Measurements from ENCODE around the gene CACNA1B.

The CACNA1B gene

GRCh38 chr9:137989999-137990715 lies 112.6 kb downstream of the CACNA1B start:
- Histone ChIP-seq H3K4me1 (ENCODE audit: control insufficient read depth, insufficient read depth, low read length, poor library complexity, severe bottlenecking) (no peaks in the 10 kb centered on the region), H3K4me3 (ENCODE audit: insufficient read depth, low read depth, low read length, poor library complexity, severe bottlenecking) (no peak overlapping the region), H3K27ac (ENCODE audit: insufficient read depth, low read length, poor library complexity, severe bottlenecking) (no peak overlapping the region), H3K27me3 (replicated peaks; ENCODE audit: control insufficient read depth, insufficient read depth, low read length, poor library complexity, severe bottlenecking) (no peaks in the 10 kb centered on the region), H3K9me3 (ENCODE audit: control insufficient read depth, low read length) (no peaks in the 10 kb centered on the region), H3K36me3 (ENCODE audit: control insufficient read depth, insufficient read depth, low read length) (no peaks in the 10 kb centered on the region)
- DNase-seq: no peak

GRCh38 chr9:138003485-138004190 lies 126.1 kb downstream of the CACNA1B start:
- Histone ChIP-seq H3K4me1 (ENCODE audit: control insufficient read depth, insufficient read depth, low read length, poor library complexity, severe bottlenecking) (no peaks in the 10 kb centered on the region), H3K9me3 (ENCODE audit: control insufficient read depth, low read length) (no peaks in the 10 kb centered on the region), H3K36me3 (ENCODE audit: control insufficient read depth, insufficient read depth, low read length) (no peaks in the 10 kb centered on the region), H3K4me3 (ENCODE audit: insufficient read depth, low read depth, low read length, poor library complexity, severe bottlenecking) (no peak overlapping the region), H3K27me3 (replicated peaks; ENCODE audit: control insufficient read depth, insufficient read depth, low read length, poor library complexity, severe bottlenecking) (no peaks in the 10 kb centered on the region), H3K27ac (ENCODE audit: insufficient read depth, low read length, poor library complexity, severe bottlenecking) (no peak overlapping the region)
- no peak for DNase-seq

- H3K4me3 ChIP-seq (ENCODE audit: insufficient read depth, low read depth, low read length, poor library complexity, severe bottlenecking): no peak overlapping the region
- H3K36me3 ChIP-seq (ENCODE audit: control insufficient read depth, insufficient read depth, low read length): no peaks in the 10 kb centered on the region
- no peak for DNase-seq
- no peaks in the 10 kb centered on the region for H3K27me3 ChIP-seq (replicated peaks; ENCODE audit: control insufficient read depth, insufficient read depth, low read length, poor library complexity, severe bottlenecking)
- no peaks in the 10 kb centered on the region for H3K4me1 ChIP-seq (ENCODE audit: control insufficient read depth, insufficient read depth, low read length, poor library complexity, severe bottlenecking)
- H3K27ac ChIP-seq (ENCODE audit: insufficient read depth, low read length, poor library complexity, severe bottlenecking): no peak overlapping the region
- no peaks in the 10 kb centered on the region for H3K9me3 ChIP-seq (ENCODE audit: control insufficient read depth, low read length)
Observed at GRCh38 chr9:138006576-138007233, 129.1 kb downstream of the CACNA1B start.

GRCh38 chr9:138007566-138007917 lies 130.0 kb downstream of the CACNA1B start:
- DNase-seq: no peak
- Histone ChIP-seq H3K27me3 (replicated peaks; ENCODE audit: control insufficient read depth, insufficient read depth, low read length, poor library complexity, severe bottlenecking) (no peaks in the 10 kb centered on the region), H3K4me1 (ENCODE audit: control insufficient read depth, insufficient read depth, low read length, poor library complexity, severe bottlenecking) (no peaks in the 10 kb centered on the region), H3K9me3 (ENCODE audit: control insufficient read depth, low read length) (no peaks in the 10 kb centered on the region), H3K27ac (ENCODE audit: insufficient read depth, low read length, poor library complexity, severe bottlenecking) (no peak overlapping the region), H3K36me3 (ENCODE audit: control insufficient read depth, insufficient read depth, low read length) (no peaks in the 10 kb centered on the region), H3K4me3 (ENCODE audit: insufficient read depth, low read depth, low read length, poor library complexity, severe bottlenecking) (no peak overlapping the region)

GRCh38 chr9:138007918-138008841 lies 130.6 kb downstream of the CACNA1B start:
- no peaks in the 10 kb centered on the region for H3K9me3 ChIP-seq (ENCODE audit: control insufficient read depth, low read length)
- DNase-seq: no peak
- H3K36me3 ChIP-seq (ENCODE audit: control insufficient read depth, insufficient read depth, low read length): no peaks in the 10 kb centered on the region
- no peak overlapping the region for H3K27ac ChIP-seq (ENCODE audit: insufficient read depth, low read length, poor library complexity, severe bottlenecking)
- no peaks in the 10 kb centered on the region for H3K27me3 ChIP-seq (replicated peaks; ENCODE audit: control insufficient read depth, insufficient read depth, low read length, poor library complexity, severe bottlenecking)
- H3K4me3 ChIP-seq (ENCODE audit: insufficient read depth, low read depth, low read length, poor library complexity, severe bottlenecking): no peak overlapping the region
- H3K4me1 ChIP-seq (ENCODE audit: control insufficient read depth, insufficient read depth, low read length, poor library complexity, severe bottlenecking): no peaks in the 10 kb centered on the region

- H3K4me3 ChIP-seq (ENCODE audit: insufficient read depth, low read depth, low read length, poor library complexity, severe bottlenecking): no peak overlapping the region
- H3K27me3 ChIP-seq (replicated peaks; ENCODE audit: control insufficient read depth, insufficient read depth, low read length, poor library complexity, severe bottlenecking): no peaks in the 10 kb centered on the region
- H3K9me3 ChIP-seq (ENCODE audit: control insufficient read depth, low read length): no peaks in the 10 kb centered on the region
- no peak overlapping the region for H3K27ac ChIP-seq (ENCODE audit: insufficient read depth, low read length, poor library complexity, severe bottlenecking)
- H3K36me3 ChIP-seq (ENCODE audit: control insufficient read depth, insufficient read depth, low read length): no peaks in the 10 kb centered on the region
- DNase-seq: no peak
- H3K4me1 ChIP-seq (ENCODE audit: control insufficient read depth, insufficient read depth, low read length, poor library complexity, severe bottlenecking): no peaks in the 10 kb centered on the region
Observed at GRCh38 chr9:138009016-138009802, 131.6 kb downstream of the CACNA1B start.

- DNase-seq: no peak
- Histone ChIP-seq H3K4me1 (ENCODE audit: control insufficient read depth, insufficient read depth, low read length, poor library complexity, severe bottlenecking) (no peaks in the 10 kb centered on the region), H3K27ac (ENCODE audit: insufficient read depth, low read length, poor library complexity, severe bottlenecking) (no peak overlapping the region), H3K27me3 (replicated peaks; ENCODE audit: control insufficient read depth, insufficient read depth, low read length, poor library complexity, severe bottlenecking) (no peaks in the 10 kb centered on the region), H3K4me3 (ENCODE audit: insufficient read depth, low read depth, low read length, poor library complexity, severe bottlenecking) (no peak overlapping the region), H3K36me3 (ENCODE audit: control insufficient read depth, insufficient read depth, low read length) (no peaks in the 10 kb centered on the region), H3K9me3 (ENCODE audit: control insufficient read depth, low read length) (no peaks in the 10 kb centered on the region)
Observed at GRCh38 chr9:138009803-138010690, 132.5 kb downstream of the CACNA1B start.

GRCh38 chr9:138010861-138011260 lies 133.3 kb downstream of the CACNA1B start:
- H3K9me3 ChIP-seq (ENCODE audit: control insufficient read depth, low read length): no peaks in the 10 kb centered on the region
- DNase-seq: no peak
- H3K27me3 ChIP-seq (replicated peaks; ENCODE audit: control insufficient read depth, insufficient read depth, low read length, poor library complexity, severe bottlenecking): no peaks in the 10 kb centered on the region
- no peak overlapping the region for H3K4me3 ChIP-seq (ENCODE audit: insufficient read depth, low read depth, low read length, poor library complexity, severe bottlenecking)
- no peak overlapping the region for H3K27ac ChIP-seq (ENCODE audit: insufficient read depth, low read length, poor library complexity, severe bottlenecking)
- H3K36me3 ChIP-seq (ENCODE audit: control insufficient read depth, insufficient read depth, low read length): no peaks in the 10 kb centered on the region
- no peaks in the 10 kb centered on the region for H3K4me1 ChIP-seq (ENCODE audit: control insufficient read depth, insufficient read depth, low read length, poor library complexity, severe bottlenecking)
